SIG-M5 (cell line): ENCODE data around the gene MPRIP.
"Not testable (repeated sequence)": the region's sequence is repeated elsewhere in the genome, so short reads cannot be mapped to it uniquely, and the experiment has no call there.

ENCODE experiments used
- DNase-seq: peaks from one replicate; lab custom pipeline; 2025; lab: John Stamatoyannopoulos, UW

MPRIP gene

DNA sequence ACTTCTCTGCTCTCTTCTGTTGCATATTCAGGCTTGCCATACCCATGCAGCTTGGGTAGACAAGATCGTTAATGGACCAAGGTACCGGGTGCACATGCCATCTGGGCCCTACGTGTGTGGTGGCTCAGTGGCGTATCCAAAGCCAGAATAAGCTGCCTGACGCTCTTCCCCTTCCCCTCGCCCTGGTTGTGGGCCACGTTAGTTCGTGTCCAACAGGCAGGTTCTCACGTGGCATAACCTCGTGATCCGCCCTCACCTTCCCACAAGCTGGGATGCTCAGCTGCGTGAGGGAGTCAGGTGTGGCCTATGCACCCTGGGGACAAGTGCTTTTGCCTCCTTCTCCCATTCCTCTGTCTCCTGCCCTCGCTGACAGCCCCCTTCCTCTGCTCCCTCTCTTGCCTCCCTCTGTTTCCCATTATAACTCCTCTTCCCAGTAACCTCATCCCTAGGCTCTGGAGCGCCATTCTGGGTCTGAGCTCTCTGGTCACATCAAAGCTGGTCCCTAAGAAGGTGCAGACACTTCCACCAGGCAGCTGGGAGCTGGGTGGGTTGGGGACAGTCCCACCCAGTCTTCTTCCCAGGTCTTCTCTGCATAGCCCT is 86.3 kb downstream of the MPRIP start:
- DNase-seq: no peak

DNA sequence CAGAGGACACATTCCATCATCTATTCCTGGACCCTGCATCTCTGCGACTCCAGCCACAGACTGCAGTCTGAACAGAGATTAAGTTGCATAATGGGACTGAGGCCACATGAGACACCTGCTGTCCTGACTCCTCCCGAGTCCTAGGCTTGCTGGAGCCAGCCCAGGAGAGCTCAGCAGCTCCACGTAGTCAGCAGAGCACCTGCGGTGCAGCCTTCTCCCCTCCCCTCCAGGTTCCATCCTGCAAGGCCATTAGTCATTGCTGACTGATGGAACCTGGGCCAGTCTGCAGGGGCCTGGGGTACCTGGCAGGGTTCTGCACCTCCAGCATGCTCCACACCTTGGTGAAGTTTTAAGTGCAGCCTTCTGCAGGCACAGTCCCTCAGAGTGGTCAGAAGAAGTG is 87.2 kb downstream of the MPRIP start:
- DNase-seq: no peak

DNA sequence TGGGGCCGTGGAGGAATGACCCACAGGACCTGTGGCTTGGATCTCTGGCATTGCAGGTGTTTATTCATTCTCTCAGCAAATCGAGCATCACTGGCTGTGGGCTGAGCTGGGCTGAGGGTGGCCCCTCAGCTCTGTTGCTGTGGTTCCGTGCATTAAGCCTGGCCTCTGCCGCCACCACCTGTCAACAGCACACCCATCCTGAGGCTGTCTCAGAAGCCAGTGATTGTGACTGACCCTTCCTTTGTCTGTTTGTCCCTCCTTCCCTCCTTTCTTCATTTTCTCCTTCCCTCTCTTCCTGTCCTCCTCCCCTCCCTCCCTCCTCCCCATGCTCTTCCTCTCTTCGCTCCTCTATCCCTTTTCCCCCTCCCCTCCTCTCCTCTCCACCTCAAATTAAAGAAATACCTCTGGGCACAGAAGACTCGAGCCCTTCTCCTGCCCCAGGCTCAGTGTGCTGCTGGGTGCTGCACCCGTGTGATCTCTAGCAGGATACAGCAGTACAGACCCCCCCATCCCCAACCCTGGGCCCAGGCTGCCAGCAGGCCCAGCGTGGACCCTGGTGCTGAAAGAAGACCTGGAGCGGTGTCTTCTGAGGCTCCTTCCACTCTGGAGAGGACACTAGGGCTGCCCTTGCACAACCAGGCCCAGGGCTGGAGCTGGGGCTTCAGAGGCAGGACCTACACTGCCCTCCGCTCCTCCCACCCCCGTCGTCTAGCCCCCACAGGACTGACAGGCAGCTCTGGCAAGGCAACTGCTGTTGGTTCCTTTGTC is 88.0 kb downstream of the MPRIP start:
- DNase-seq: no peak

DNA sequence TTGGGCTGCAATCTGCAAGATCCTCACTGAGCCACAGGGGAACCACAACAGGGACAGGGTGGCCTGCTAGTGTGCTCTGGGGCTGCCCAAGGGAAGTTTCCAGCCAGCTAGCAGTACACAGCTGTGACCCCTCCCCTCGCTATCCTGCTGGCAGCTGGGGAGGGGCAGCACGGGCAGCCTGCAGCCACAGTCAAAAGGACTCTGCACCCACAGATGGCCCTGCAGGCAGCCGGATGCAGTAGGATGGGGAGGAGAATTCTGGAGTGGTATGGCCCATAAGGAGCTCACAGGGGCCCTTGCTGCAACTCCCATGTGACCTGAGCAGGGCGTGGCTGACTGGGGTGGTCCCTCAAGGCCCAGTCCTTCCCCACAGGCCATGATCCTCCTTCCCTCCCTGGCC is 89.6 kb downstream of the MPRIP start:
- DNase-seq: no peak

DNA sequence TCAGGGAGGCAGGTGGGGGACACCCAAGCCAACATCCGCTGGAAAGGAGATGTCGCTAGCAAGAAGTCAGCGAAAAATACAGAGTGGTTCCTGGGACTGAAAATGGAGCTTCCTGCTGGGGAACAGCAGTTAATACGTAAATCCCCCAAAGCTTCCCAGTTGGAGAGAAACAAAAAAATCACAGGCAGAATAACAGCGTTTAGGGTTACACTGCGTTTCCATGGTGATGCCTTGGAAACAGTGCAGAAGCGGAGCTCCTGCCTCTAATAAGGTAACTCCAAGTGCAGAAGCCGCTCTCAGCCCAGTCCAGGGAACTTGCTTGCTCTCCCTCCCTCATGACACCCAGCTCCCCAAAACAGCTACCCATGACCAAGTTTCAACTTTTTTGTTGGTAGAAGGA is 90.5 kb downstream of the MPRIP start:
- DNase-seq: no peak

DNA sequence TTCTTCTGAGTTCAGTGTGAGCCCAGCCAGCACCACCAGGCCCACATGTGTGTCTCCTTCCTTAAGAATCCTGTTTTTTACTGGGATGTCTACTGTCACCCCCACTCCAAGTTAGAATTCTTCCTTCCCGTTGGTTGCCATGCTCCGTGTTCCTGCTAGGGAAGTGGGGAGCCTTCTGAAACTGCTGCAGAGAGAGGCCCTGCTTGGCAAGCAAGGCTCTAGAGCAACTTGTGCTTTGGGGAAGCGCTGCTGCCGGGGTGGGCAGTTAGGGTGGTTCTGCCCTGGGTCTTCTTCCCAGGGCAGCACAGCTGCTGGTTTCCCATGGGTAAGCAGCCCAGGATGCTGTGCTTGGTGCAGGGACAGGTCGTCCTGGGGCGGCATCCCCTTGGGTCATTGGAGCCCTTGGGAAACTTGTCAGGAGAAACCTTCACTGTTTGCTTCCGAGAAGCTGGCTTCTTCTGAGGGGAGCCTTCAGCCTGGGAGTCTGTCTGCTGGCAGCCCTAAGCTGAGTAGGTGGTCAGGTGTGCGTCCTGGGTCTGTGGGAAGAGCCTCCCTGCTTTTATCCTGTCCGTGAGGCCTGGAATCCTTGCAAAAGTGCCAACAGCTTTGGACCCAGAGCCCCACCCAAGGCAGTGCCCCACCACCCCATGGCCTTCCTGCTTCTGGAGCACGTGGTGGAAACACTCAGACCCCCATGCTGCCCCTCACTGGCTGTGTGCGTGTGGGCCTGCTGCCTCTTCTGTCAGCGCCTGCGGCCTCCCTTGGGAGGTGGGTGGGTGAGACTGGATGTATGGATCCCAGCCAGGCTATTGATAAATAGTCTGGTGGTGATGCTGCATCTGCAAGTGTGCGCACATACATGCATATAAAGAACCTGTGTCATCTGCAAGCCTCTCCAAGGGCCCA is 92.0 kb downstream of the MPRIP start:
- no peak for DNase-seq

DNA sequence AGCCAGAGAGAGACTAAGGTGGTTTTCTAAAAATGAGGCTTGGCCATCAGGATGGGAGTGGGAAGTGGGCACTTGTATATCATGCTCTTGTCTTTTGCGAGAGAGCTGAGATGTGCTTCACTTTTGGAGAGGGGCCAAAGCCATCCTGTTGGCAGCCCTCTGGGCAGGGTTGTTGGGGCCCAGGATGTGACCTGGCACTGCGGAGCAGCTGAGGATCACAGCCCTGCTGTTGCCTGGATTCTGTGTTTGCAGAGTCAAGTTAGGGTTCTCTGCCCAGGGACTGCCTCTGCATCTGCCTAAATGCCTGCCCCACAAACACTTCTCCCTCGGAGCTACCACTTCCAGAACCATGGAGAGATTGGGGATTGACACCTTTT is 92.7 kb downstream of the MPRIP start:
- DNase-seq: no peak

DNA sequence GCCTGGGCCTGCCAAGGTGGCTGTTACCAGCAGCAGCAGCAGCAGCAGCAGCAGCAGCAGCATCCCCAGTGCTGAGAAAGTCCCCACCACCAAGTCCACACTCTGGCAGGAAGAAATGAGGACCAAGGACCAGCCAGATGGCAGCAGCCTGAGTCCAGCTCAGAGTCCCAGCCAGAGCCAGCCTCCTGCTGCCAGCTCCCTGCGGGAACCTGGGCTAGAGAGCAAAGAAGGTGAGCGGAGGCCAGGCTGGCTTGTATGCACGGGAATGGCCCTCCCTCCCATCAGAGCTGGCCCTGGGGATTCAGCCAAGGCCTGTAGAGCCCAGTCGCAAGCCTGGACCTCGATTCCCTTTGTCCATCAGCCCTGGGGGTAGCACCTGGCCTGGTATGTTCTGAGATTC is 94.0 kb downstream of the MPRIP start:
- DNase-seq: not testable (repeated sequence)

DNA sequence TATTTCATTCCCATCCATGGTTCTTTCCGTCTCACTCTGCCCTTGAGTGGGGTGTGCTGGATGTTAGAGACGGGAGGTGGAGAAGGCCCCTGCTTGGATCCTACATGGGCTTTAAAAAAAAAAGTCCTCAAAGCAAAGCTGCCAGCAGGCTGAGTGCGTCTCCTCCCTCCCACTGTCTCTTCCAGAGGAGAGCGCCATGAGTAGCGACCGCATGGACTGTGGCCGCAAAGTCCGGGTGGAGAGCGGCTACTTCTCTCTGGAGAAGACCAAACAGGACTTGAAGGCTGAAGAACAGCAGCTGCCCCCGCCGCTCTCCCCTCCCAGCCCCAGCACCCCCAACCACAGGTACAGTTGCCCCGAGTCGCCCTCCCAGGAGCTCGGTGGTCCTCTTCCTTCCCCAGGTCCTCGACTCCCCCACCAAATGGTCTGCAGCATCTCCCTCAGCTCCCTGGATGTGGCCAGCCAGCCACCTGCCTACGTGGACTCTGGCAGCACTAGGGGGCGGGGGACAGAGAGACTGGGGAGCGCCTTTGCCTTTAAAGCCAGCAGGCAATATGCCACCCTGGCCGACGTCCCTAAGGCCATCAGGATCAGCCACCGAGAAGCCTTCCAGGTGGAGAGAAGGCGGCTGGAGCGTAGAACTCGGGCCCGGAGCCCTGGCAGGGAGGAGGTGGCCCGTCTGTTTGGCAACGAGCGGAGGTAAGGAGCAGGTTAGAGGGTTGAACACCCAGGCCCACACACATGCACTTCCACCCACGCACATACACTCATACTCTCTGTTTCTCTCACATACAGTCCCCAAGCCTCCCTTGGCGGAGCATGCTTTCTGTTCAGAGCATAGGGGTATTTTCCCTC is 95.7 kb downstream of the MPRIP start:
- no peak for DNase-seq

DNA sequence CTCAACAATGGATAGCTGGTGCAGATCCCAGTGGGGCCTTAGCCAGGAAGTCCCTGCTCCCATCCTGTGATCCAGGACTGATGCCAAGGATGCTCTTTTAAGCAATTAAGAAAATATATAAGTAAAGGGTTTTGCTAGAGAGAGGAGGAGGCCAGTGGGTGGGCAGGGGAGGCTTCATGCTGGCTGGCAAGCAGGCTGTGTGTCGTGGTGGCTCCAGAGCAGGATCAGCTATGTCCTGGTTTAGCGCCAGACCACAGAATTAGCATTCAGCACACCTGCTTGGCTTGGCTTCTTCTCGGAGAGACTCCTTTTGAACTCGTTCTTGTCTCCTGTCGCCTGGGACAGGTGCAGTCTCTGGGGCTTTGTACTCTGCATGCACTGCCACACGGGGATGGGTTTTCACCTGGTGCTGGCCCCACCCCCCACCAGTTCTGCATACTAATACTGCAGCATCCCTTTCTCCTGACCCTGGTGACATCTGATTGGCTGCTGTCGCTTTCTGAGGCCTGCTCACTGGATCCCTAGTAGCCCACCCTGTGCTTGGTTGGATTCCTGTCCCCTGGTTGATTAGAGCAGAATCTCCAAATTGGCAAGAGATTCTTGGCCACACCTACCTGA is 97.8 kb downstream of the MPRIP start:
- no peak for DNase-seq

DNA sequence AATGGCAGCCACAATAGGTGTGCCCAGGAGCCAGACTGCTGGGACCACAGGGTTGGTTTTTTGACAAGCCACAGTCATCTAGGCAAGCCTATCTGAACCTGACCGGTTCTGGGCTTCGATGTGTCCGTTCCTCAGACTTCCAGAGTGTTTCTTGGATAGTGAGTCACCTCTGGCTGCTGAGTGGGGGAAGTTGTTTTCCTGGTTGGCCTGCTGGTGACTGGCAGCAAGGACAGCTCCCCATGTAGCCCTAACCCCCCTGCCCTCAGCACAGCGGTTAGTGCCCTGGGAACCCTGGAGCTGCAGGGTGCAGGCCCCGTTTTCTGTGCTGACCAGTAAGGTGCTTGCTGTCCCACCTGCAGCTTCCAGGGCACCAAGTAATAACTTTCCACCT is 98.3 kb downstream of the MPRIP start:
- no peak for DNase-seq

DNA sequence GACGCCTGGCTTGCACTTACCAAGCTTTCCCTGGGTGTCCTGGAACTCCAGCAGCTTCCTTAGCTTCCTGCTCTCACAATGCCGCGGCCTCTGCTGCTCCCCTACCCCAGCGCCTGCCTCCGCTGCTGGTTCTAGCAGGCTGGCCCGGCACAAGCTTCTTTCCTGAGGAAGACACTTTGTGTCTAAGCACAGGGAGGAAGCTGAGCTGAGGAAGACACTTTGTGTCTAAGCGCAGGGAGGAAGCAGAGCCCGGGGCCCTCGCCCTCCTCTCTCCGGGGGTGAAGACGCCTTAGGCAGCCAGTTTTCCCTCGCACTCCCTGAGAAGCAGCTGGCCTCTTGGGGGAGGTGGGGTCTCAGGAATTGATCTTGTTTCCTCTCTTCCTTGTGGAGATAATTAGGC is 99.0 kb downstream of the MPRIP start:
- DNase-seq: no peak

DNA sequence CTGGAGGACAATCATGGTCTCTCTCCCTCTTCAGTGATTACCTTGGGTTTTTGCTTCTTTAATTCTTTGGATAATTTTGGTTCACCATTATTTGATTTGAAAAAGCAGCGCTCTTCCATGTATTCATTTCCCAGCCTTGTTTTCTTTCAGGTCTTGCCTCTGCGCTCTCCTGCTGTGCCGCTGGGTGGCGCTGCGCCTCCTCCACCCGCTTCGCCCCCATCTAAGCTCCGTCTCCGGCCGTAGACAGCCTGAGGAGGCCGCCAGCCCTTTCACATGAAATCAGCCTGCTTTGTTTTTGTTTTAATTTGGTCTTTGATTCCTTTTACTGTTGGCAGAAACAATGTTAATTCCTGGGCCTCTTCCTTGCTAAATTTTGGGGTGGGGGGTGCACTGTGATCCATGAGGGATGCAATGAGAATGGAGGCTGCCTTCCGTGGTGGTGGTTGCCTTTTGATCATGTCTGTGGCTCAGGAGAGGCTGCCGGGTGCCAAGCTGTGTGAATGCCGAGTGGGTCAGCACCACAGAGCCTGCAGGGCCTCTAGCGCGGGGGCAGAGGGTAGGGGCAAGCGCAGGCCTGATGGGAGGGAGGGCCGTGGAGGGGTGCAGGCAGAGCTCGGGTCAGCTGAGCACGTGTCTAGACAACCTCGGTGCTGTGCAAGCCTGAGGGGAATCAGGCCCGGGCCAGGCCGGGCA is 99.7 kb downstream of the MPRIP start:
- no peak for DNase-seq

DNA sequence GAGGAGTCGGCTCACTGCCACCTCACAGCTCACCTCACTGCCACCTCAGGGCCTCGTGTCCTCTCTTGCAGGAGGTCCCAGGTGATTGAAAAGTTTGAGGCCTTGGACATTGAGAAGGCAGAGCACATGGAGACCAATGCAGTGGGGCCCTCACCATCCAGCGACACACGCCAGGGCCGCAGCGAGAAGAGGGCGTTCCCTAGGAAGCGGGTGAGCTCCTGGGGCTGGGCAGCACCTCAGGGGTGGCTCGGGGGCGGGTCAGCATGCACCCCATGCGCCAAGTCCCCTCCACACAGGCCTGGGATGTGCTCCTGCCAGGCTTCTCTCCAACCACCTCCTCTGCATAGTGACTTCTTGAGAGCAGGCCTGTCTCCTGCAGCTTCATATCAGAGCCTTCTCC is 100.3 kb downstream of the MPRIP start:
- no peak for DNase-seq

DNA sequence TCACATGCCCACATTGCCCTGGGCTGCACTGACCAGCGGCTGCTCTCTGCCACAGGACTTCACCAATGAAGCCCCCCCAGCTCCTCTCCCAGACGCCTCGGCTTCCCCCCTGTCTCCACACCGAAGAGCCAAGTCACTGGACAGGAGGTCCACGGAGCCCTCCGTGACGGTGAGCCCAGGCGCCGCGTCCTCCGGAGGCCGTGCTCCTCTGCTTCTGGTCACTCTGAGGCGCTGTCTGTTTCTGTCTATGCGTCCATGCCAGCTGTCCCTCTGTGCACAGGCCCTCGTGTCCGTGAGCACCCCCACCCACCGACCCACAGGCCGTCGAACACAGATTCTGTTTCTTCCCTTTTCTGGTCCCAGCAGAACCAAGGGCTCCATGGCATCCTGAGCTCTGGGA is 101.2 kb downstream of the MPRIP start:
- no peak for DNase-seq

DNA sequence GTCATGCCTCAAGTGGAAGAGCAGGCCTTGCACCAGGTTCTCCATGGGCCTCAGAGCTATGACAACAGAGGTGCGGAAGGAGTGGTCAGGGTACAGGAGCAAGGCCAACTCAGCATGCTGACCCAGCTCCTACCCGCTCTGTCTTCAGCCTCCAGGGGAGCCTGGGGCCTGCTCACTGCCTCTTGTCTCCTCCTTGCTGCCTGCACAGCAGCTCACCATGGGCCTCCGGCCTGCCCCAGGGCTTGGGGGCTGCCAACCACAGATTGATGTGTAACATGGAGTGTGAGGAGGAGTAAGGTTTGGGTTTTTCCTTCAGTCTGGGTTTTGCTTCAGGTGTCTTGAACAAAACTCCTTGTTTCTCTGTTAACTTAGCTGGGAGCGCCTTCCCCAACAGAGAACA is 101.8 kb downstream of the MPRIP start:
- no peak for DNase-seq

DNA sequence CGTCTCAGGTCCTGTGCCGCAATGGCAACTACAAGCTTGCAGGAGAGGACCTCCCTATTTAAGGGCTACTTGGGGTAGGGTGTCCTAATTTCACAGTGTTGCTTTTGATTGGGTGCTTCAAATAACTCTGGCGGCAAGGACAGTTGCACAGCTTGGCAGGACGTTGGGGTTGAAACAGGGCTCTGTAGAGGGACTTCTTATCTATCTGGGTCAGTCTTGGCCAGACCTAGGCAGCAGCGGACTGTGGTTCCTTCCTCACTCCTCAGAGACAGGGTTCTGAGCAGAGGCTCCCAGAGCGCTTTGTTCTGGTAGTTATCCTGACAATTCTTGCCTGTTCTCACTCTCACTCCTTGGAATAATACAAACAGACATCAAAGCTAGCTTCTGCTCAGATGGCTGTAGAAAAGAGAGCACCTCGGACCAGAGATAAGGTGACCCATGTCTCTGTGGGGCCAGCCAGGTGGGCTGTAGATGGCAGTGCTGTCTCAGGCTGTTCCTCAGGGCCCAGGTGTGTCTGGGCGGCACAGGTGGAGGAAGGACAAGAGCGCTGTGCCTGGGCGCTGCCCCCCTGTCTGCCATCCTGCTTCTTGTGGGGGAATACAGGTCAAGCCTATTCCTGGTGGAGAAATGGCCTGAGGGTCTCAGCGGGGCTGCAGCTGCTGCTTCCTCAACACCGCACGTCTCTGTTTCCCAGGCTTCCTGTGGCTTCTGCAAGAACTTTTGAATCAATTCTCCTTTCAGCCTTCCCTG is 102.8 kb downstream of the MPRIP start:
- no peak for DNase-seq

DNA sequence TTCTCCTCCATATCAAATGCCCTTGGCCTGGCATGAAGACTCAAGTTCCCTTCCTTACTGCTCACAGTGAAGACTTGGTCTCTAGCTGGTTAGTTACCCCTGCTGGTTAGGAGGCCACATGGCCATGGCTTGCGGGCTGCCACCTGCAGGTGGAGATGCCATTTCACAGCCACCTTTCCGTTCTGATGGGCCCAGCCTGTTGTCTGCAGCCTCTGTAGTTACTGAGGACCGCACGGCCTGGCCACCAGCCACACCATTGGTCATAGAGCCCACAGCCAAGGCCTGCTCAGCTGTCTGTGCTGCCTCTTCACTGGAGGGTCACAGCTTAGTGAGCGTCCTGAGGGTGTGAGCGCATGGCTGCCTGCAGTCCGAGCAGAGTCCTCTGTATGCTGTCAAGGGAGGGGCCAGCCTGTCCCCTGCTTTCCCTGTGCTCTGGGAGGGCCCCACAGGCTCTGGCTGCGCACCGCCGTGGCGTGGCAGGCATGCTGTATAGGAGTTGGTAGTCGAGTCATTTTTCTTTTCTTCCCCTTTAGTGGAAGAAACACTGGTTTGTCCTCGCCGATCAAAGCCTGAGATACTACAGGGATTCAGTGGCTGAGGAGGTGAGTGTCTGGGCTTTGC is 104.6 kb downstream of the MPRIP start:
- DNase-seq: no peak

DNA sequence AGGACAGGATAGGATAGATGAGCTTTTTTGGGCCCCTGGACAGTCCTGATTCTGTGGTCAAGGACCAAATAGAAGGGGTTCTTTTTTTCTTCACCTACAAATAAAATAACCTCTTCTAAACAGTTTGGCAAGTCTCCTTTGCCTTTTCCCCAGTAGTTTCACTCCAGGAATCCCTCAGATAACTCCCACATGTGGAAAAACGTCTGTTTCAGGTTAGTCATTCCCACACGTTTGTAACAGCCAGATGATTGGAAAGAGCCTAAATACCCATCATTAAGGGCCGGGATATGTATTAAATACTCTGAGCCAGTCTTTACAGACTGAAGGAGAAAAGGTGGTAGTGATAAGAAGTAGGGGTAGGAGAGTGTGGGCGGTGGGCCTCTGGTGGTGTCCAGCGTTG is 105.6 kb downstream of the MPRIP start:
- no peak for DNase-seq
